HG03442 (cell line): ENCODE measurements around the gene ATP8A1.
"Not testable (repeated sequence)": the region's sequence is repeated elsewhere in the genome, so short reads cannot be mapped to it uniquely, and the experiment has no call there.

ENCODE experiments used
- ATAC-seq: cut with Tn5 transposase; IDR thresholded peaks from one replicate; pipeline ENCODE4 v1.9.1; 2021; ENCODE audit warnings: mild to moderate bottlenecking, moderate library complexity; ENCODE audit not compliant: unreplicated experiment

The ATP8A1 gene

GRCh38 chr4:42656944-42657792 lies at the start of gene ATP8A1:
TSS of gene ATP8A1 (minus strand) at chr4:42657105. CDS start at chr4:42656873, 232 bp downstream.
- peak; percentile 62 for ATAC-seq

- ATAC-seq, result no peak
These were observed 49.2 kb upstream of the ATP8A1 start for GRCh38 chr4:42706086-42706485.

GRCh38 chr4:42703813-42704212 lies 46.9 kb upstream of the ATP8A1 start:
- ATAC-seq, result no peak

GRCh38 chr4:42702895-42703294 lies 46.0 kb upstream of the ATP8A1 start:
- ATAC-seq, result no peak

GRCh38 chr4:42701780-42702179 lies 44.9 kb upstream of the ATP8A1 start:
- ATAC-seq, result not testable (repeated sequence)

GRCh38 chr4:42690537-42690936 lies 33.6 kb upstream of the ATP8A1 start:
- no peak for ATAC-seq

GRCh38 chr4:42683393-42683792 lies 26.5 kb upstream of the ATP8A1 start:
- ATAC-seq, result no peak

- ATAC-seq, result no peak
These were observed 21.6 kb upstream of the ATP8A1 start for GRCh38 chr4:42678512-42678911.

- no peak for ATAC-seq
These were observed 19.4 kb upstream of the ATP8A1 start for GRCh38 chr4:42676066-42676951.

GRCh38 chr4:42673082-42673425 lies 16.1 kb upstream of the ATP8A1 start:
- no peak for ATAC-seq

GRCh38 chr4:42672359-42673081 lies 15.6 kb upstream of the ATP8A1 start:
- no peak for ATAC-seq

- ATAC-seq, result peak; percentile 90
These were observed 14.7 kb upstream of the ATP8A1 start for GRCh38 chr4:42671431-42672194.

GRCh38 chr4:42658261-42658660 lies 1.4 kb upstream of the ATP8A1 start:
- ATAC-seq, result no peak

GRCh38 chr4:42656679-42656943 lies 294 bp downstream of the ATP8A1 start:
- no peak for ATAC-seq

GRCh38 chr4:42655921-42656678 lies 805 bp downstream of the ATP8A1 start:
- ATAC-seq, result peak; percentile 3

GRCh38 chr4:42655269-42655637 lies 1.7 kb downstream of the ATP8A1 start:
- no peak for ATAC-seq

- ATAC-seq, result peak; percentile 31
These were observed 2.2 kb downstream of the ATP8A1 start for GRCh38 chr4:42654631-42655268.

- ATAC-seq, result no peak
These were observed 3.0 kb downstream of the ATP8A1 start for GRCh38 chr4:42653626-42654560.
